Ovary (tissue), 3 donors: ENCODE measurements around the gene GGPS1.
"Not testable (repeated sequence)": the region's sequence is repeated elsewhere in the genome, so short reads cannot be mapped to it uniquely, and the experiment has no call there.

Experiments
- POLR2A ChIP-seq: fragments of 450-650 bp; IDR thresholded peaks from one replicate; pipeline ENCODE4 v1.6.1; 2017; ENCODE audit warnings: antibody characterized with exemption, mild to moderate bottlenecking, moderate library complexity
- TF ChIP-seq, protein P1 (sequence below), 3 donors: fragments of 450-650 bp in 2 of 3; fragments of 200-600 bp in 1 of 3; IDR thresholded peaks; one replicate each; pipeline versions ENCODE4 v1.5.1 to v1.8.0; 2016 to 2022; ENCODE audit warnings: antibody characterized with exemption in 3 of 3, mild to moderate bottlenecking in 1 of 3
- donor health status: DM: no; HTN: no; CAD: no.

DNA sequence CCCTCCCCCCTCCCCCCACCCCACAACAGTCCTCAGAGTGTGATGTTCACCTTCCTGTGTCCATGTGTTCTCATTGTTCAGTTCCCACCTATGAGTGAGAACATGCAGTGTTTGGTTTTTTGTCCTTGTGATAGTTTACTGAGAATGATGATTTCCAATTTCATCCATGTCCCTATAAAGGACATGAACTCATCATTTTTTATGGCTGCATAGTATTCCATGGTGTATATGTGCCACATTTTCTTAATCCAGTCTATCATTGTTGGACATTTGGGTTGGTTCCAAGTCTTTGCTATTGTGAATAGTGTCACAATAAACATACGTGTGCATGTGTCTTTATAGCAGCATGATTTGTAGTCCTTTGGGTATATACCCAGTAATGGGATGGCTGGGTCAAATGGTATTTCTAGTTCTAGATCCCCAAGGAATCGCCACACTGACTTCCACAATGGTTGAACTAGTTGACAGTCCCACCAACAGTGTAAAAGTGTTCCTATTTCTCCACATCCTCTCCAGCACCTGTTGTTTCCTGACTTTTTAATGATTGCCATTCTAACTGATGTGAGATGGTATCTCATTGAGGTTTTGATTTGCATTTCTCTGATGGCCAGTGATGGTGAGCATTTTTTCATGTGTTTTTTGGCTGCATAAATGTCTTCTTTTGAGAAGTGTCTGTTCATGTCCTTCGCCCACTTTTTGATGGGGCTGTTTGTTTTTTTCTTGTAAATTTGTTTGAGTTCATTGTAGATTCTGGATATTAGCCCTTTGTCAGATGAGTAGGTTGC lies 53.8 kb downstream of the GGPS1 start:
- TF ChIP-seq, protein P1, sequence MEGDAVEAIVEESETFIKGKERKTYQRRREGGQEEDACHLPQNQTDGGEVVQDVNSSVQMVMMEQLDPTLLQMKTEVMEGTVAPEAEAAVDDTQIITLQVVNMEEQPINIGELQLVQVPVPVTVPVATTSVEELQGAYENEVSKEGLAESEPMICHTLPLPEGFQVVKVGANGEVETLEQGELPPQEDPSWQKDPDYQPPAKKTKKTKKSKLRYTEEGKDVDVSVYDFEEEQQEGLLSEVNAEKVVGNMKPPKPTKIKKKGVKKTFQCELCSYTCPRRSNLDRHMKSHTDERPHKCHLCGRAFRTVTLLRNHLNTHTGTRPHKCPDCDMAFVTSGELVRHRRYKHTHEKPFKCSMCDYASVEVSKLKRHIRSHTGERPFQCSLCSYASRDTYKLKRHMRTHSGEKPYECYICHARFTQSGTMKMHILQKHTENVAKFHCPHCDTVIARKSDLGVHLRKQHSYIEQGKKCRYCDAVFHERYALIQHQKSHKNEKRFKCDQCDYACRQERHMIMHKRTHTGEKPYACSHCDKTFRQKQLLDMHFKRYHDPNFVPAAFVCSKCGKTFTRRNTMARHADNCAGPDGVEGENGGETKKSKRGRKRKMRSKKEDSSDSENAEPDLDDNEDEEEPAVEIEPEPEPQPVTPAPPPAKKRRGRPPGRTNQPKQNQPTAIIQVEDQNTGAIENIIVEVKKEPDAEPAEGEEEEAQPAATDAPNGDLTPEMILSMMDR (IDR thresholded peaks at IDR 0.05): not testable (repeated sequence)
- TF ChIP-seq POLR2A: not testable (repeated sequence)
